Thyroid gland (tissue), 4 donors: ENCODE measurements around the gene ZXDC.

Experiments
- POLR2A ChIP-seq, 2 donors: fragments of 450-650 bp; IDR thresholded peaks; one replicate each; pipeline ENCODE4 v1.6.1; 2017; ENCODE audit warnings: antibody characterized with exemption in 2 of 2, mild to moderate bottlenecking in 2 of 2, moderate library complexity in 1 of 2
- TF ChIP-seq, protein P1 (sequence below), 6 experiments: fragments of 200-600 bp in 3 of 6; fragments of 450-650 bp in 3 of 6; sonication (generic) in 3 of 6; IDR thresholded peaks; one replicate each; pipeline ENCODE4 v1.5.1; 2016 to 2019; ENCODE audit warnings: antibody characterized with exemption in 6 of 6, mild to moderate bottlenecking in 2 of 6, inconsistent platforms in 1 of 6, moderate library complexity in 1 of 6

DNA sequence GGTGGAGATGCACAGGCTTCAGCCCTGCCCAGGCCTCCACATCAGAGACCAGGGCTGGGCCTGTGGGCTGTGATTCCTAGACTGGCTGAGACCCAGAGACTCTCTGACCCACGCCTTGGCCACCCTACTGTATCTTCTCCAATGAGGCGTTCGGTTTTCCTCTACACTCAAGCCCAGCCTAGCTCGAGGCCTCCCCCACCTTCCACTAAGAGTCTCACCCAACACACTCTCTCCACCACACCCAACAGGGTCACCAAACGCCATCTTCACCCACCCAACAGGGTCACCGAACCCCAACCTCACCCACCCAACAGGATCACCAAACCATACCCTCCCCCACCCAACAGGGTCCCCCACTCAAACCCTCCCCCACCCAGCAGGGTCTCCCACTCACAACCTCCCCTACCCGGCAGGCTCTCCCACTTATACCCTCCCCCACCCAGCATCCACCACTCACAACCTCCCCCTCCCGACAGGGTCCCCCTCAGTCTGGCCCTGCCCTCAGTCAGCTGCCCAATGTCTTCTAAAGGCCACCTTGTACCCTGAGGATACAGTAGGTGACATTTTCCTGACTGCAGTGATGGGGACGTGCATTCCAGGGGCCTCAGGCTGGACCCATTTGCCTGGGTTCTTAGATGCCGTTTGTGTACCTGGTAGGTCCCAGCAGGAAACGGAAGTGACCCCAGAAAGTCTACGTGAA, 60.6 kb downstream of the ZXDC start:
- TF ChIP-seq, protein P1, sequence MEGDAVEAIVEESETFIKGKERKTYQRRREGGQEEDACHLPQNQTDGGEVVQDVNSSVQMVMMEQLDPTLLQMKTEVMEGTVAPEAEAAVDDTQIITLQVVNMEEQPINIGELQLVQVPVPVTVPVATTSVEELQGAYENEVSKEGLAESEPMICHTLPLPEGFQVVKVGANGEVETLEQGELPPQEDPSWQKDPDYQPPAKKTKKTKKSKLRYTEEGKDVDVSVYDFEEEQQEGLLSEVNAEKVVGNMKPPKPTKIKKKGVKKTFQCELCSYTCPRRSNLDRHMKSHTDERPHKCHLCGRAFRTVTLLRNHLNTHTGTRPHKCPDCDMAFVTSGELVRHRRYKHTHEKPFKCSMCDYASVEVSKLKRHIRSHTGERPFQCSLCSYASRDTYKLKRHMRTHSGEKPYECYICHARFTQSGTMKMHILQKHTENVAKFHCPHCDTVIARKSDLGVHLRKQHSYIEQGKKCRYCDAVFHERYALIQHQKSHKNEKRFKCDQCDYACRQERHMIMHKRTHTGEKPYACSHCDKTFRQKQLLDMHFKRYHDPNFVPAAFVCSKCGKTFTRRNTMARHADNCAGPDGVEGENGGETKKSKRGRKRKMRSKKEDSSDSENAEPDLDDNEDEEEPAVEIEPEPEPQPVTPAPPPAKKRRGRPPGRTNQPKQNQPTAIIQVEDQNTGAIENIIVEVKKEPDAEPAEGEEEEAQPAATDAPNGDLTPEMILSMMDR (IDR thresholded peaks at IDR 0.05): no peak
- no peak for TF ChIP-seq POLR2A (IDR thresholded peaks at IDR 0.05)
